ENCODE results near the gene MUC6.

- TF ChIP-seq CTCF (conservative IDR thresholded peaks at IDR 0.05) (no peak), EZH2 (IDR thresholded peaks at IDR 0.05; ENCODE audit: low read depth) (no peak)
These were observed 35.1 kb upstream of the MUC6 start for GRCh38 chr11:1071571-1072115.
